OCI-LY7 (cell line): ENCODE data around the gene ZNF445.

Experiments used
- EZH2phosphoT487 ChIP-seq: fragments of 200-600 bp; sonication (generic); IDR thresholded peaks from 2 replicates; pipeline ENCODE4 v1.6.1; 2018; ENCODE audit warnings: low read depth, borderline replicate concordance, mild to moderate bottlenecking, mixed run types, antibody characterized with exemption, low read length, moderate library complexity, mixed read lengths
- TF ChIP-seq, protein P1 (sequence below): fragments of 200-600 bp; sonication (generic); conservative IDR thresholded peaks from 2 replicates; pipeline ENCODE4 v1.5.1; 2014; ENCODE audit warnings: mild to moderate bottlenecking, antibody characterized with exemption, low read length, moderate library complexity, mixed read lengths

DNA sequence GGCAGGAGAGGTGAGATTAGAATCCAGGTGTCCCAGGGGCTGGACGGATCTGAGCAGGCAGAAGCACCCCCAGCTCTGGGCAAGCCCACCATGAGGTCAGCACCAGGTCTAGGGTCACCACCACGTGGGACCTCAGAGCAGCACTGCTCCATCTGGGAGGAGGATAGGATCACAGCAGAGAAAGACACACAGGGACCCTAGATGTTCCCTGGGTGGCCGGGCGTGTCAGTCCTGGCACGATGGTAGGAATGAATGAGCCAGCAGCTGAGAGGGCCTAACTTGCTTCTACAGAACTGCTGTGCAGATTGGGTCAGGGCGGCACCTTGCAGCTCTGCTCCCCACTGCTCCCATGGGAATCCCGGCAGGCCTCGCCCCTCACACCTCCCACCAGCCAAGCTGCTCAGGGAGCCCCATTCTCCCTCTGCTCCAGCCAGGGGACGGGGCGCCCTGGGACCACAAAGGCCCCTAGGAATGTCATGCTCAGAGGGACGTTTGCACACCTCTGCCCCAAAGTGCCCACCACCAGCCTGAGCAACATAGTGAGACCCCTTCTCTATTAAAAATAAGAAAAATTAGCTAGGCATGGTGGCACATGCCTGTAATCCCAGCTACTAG lies 66.3 kb downstream of the ZNF445 start:
- TF ChIP-seq, protein P1, sequence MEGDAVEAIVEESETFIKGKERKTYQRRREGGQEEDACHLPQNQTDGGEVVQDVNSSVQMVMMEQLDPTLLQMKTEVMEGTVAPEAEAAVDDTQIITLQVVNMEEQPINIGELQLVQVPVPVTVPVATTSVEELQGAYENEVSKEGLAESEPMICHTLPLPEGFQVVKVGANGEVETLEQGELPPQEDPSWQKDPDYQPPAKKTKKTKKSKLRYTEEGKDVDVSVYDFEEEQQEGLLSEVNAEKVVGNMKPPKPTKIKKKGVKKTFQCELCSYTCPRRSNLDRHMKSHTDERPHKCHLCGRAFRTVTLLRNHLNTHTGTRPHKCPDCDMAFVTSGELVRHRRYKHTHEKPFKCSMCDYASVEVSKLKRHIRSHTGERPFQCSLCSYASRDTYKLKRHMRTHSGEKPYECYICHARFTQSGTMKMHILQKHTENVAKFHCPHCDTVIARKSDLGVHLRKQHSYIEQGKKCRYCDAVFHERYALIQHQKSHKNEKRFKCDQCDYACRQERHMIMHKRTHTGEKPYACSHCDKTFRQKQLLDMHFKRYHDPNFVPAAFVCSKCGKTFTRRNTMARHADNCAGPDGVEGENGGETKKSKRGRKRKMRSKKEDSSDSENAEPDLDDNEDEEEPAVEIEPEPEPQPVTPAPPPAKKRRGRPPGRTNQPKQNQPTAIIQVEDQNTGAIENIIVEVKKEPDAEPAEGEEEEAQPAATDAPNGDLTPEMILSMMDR = no peak
- TF ChIP-seq EZH2phosphoT487 = no peak
